ENCODE data around the gene TSEN15.

DNA sequence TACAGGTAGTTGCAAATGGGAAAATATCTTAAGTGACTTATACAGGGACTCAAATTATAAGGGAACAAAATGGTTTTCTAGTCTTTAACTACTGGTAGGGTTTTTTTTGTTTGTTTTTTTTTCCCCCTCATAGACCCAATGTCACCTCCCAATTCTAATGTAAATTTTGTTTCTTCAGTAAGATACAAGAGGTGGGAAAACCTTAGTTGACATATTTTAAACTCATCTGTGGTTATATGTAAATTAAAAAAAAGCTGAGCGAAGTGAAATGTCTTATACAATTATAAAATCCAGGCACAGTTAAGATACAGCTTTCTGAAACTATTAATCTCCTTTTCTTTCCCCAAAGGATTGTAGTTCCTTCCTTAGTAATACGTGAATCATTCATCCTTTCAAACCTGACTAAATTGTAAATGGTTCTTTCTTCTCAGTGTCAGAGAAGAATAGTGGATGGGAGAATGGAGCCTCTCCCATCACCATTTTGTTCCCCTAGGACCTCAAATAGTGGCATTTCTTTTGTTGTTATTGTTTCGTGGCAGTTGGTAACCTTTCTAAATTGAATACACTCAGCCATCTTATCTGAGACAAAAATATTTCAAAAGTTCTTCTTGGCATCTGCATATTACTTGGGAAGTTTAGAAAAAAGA lies 11.2 kb downstream of the TSEN15 start:
- no peak for TF ChIP-seq POLR2A (IDR thresholded peaks at IDR 0.05; ENCODE audit: low read depth, low read length)
- TF ChIP-seq YY1 (IDR thresholded peaks at IDR 0.05; ENCODE audit: low read depth, low read length) = no peak
- TF ChIP-seq, protein P1, sequence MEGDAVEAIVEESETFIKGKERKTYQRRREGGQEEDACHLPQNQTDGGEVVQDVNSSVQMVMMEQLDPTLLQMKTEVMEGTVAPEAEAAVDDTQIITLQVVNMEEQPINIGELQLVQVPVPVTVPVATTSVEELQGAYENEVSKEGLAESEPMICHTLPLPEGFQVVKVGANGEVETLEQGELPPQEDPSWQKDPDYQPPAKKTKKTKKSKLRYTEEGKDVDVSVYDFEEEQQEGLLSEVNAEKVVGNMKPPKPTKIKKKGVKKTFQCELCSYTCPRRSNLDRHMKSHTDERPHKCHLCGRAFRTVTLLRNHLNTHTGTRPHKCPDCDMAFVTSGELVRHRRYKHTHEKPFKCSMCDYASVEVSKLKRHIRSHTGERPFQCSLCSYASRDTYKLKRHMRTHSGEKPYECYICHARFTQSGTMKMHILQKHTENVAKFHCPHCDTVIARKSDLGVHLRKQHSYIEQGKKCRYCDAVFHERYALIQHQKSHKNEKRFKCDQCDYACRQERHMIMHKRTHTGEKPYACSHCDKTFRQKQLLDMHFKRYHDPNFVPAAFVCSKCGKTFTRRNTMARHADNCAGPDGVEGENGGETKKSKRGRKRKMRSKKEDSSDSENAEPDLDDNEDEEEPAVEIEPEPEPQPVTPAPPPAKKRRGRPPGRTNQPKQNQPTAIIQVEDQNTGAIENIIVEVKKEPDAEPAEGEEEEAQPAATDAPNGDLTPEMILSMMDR (IDR thresholded peaks at IDR 0.05 in 2 of 3, conservative IDR thresholded peaks at IDR 0.05 in 1 of 3; ENCODE audit: control insufficient read depth in 2 of 3, extremely low read depth in 1 of 3, insufficient read depth in 1 of 3, low read depth in 3 of 3, low read length in 3 of 3) = no peak
- TF ChIP-seq SUZ12 (IDR thresholded peaks at IDR 0.05; ENCODE audit: unreplicated experiment) = no peak
- TF ChIP-seq, protein P2, sequence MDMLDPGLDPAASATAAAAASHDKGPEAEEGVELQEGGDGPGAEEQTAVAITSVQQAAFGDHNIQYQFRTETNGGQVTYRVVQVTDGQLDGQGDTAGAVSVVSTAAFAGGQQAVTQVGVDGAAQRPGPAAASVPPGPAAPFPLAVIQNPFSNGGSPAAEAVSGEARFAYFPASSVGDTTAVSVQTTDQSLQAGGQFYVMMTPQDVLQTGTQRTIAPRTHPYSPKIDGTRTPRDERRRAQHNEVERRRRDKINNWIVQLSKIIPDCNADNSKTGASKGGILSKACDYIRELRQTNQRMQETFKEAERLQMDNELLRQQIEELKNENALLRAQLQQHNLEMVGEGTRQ (IDR thresholded peaks at IDR 0.05; ENCODE audit: borderline replicate concordance, low read depth, low read length) = no peak
- TF ChIP-seq JUND (IDR thresholded peaks at IDR 0.05; ENCODE audit: low read depth, low read length) = no peak
